ENCODE data around the gene IGSF1. TPM values are rescaled to one million over a fixed set of nuclear protein-coding genes. Genes with fewer than 3 reads are reported as not detected.
A peak's percentile ranks its signal among the peaks of the same experiment; 100 is the strongest.

IGSF1 gene
- total RNA-seq, 2 donors from 2014 or later, result not detected

DNA sequence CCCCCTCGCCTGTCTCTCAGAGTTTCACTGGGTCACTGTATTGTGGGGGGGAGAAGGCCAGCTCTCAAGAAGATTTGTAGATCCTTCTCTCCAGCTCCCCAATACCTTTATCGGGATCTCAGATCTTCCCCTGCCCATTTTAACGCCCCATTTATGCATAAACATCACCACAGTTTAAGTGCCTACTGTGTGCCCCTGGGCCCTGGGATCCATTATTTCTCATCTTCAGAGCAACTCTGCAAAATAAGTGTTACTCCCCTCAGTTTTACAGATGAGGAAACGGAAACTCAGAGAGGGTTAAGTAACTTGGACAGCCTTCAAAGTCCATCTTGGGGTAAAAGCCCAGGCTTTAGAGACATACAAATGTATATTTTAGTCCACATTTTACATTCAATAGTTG is 421 bp upstream of the IGSF1 start:
- Mint-ChIP-seq H3K4me1 (ENCODE audit: low read depth) (no peaks in the 10 kb centered on the region), H3K4me3 (peak overlapping the region in 1 of 2 donors; percentile 36), H3K27ac (no peak overlapping the region), H3K27me3 (ENCODE audit: low read depth) (peaks cover 66% of the 10 kb centered on the region), H3K36me3 (ENCODE audit: insufficient read depth in 2 of 2) (no peaks in the 10 kb centered on the region), H3K9me3 (no peaks in the 10 kb centered on the region)
- no peak for DNase-seq
- ATAC-seq (replicated peaks in 1 of 2), result no peak

DNA sequence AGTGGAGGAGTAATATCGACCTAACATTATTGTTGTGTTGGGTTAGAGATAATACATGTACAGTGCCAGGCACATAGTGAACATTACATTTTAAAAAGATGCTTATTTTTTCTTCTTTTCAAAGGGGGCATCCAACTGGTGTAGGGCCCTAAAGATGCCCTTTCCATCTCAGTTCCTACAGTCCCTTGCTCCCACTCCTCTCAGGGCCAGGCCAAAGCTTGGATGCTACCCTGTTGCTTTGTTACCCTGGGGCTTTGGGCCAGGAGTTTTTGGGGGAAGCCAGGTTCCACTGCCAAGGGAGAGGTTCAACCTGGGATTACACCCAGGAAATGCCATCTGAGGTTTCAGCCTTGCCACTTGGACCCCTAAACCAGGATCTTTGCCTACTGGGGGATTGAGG is 918 bp downstream of the IGSF1 start:
- no peaks in the 10 kb centered on the region for H3K4me1 Mint-ChIP-seq (ENCODE audit: low read depth)
- peaks cover 63% of the 10 kb centered on the region for H3K27me3 Mint-ChIP-seq (ENCODE audit: low read depth)
- DNase-seq, result no peak
- H3K36me3 Mint-ChIP-seq (ENCODE audit: insufficient read depth in 2 of 2), result no peaks in the 10 kb centered on the region
- no peak overlapping the region for H3K27ac Mint-ChIP-seq
- ATAC-seq (replicated peaks in 1 of 2), result no peak
- no peaks in the 10 kb centered on the region for H3K9me3 Mint-ChIP-seq
- H3K4me3 Mint-ChIP-seq, result no peak overlapping the region

DNA sequence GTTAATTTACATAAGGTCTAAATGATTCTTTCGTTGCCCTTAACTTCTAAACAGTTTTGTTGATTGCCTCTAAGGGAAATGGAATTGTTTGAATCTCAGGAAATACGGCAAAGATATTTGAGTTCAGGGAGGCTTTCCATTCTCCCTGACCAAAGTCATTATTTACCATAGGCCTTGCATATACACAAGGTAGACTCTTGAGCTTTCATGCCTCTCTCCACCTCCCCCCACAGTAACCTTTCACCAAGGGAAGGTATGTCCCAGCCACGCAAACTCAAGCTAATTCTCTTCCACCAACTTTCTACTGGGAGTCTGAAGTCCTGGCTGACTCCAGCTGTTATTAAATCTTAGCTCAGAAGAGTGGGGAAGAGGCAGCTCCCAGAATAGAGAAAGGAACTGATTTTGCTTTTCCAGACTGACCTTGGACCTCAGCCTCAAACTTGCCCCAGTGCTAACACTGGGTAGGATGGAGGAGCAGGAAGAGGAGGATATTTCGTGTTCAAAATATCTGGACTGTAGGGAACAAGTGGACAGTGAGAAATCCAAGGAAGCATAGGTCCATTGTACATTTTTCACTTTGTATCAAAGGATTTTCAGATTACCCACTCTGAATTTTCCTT is 1.4 kb downstream of the IGSF1 start:
- no peaks in the 10 kb centered on the region for H3K4me1 Mint-ChIP-seq (ENCODE audit: low read depth)
- no peaks in the 10 kb centered on the region for H3K36me3 Mint-ChIP-seq (ENCODE audit: insufficient read depth in 2 of 2)

DNA sequence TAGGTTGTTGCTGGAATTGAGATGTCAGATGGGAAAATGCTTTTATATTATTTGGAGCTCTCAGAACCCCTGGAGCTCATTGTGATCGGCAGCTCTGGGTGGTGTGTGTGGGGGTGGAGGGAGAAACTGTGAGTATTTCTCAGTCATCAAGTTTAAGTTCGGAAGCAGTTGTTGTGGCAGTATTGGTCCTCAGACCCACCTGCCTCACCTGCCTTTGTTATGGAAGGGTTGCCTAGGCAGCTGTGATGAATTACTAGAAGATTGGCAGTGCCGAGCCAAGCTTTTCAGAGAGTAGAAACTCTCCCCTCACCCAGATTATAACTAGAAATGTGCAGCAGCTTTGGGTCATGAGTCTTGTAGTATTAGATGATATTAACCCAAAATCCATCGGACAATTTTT is 9.5 kb downstream of the IGSF1 start:
- no peak for DNase-seq
- H3K36me3 Mint-ChIP-seq (ENCODE audit: insufficient read depth in 2 of 2), result no peaks in the 10 kb centered on the region
- no peaks in the 10 kb centered on the region for H3K9me3 Mint-ChIP-seq
- H3K4me1 Mint-ChIP-seq (ENCODE audit: low read depth), result no peaks in the 10 kb centered on the region
- H3K4me3 Mint-ChIP-seq, result no peak overlapping the region
- H3K27me3 Mint-ChIP-seq (ENCODE audit: low read depth), result peaks cover 37% of the 10 kb centered on the region
- ATAC-seq (replicated peaks in 1 of 2), result no peak
- H3K27ac Mint-ChIP-seq, result no peak overlapping the region

More for the DNA sequence above, 1.4 kb downstream of the IGSF1 start:
- no peak overlapping the region for H3K27ac Mint-ChIP-seq
- no peak for DNase-seq
- H3K9me3 Mint-ChIP-seq, result no peaks in the 10 kb centered on the region
- no peak overlapping the region for H3K4me3 Mint-ChIP-seq
- no peak for ATAC-seq (replicated peaks in 1 of 2)
- peaks cover 67% of the 10 kb centered on the region for H3K27me3 Mint-ChIP-seq (ENCODE audit: low read depth)

DNA sequence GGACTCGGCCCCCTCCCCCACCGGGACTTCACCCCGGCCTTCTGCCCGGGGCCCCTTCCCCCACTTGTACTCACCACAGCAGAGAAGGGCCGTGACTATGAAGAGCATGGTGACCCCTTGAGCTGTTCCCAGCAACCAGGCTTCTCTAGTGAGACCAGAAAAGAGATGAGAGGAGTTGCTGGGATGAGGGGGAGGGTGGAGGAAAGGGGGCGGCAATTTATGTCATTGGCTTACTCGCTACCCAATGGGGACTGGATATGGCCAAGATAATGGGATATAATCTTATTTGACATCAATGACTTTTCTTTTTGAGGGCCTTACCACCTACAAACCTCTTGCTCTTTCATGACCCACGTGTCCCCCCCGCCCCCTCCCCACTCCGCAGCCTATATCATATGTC is 9.9 kb downstream of the IGSF1 start:
- H3K27ac Mint-ChIP-seq, result no peak overlapping the region
- no peak for ATAC-seq (replicated peaks in 1 of 2)
- H3K4me3 Mint-ChIP-seq, result no peak overlapping the region
- H3K4me1 Mint-ChIP-seq (ENCODE audit: low read depth), result no peaks in the 10 kb centered on the region
- H3K27me3 Mint-ChIP-seq (ENCODE audit: low read depth), result peaks cover 37% of the 10 kb centered on the region
- H3K36me3 Mint-ChIP-seq (ENCODE audit: insufficient read depth in 2 of 2), result no peaks in the 10 kb centered on the region
- no peak for DNase-seq
- H3K9me3 Mint-ChIP-seq, result no peaks in the 10 kb centered on the region

DNA sequence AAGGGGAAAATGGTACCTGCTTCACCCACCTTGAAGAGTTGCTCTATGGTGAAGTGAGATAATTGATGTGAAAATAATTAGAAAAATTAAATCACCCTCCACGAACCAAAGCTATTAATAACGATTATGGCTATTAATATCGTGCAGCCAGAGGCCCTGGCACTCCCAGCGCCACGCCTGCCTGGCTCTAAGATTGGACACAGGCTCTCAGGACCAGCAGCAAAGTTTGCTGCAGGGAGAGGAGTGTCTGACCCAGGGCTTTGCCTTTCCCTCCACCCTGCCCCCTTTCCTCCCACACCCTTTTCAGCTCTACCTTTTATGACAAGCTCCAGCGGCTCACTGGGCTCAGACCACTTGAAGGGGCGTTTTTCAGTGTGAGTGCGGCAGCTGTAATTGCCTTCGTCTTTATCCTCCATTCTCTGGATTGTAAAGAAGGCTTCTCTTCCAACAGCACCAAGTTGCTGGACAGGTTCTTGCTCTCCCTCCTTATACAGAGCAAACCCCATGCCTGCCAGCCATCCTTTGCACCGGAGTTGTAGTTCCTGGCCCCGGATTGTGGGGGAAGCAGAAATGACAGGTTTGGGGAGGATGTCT is 11.5 kb downstream of the IGSF1 start:
- Mint-ChIP-seq H3K27ac (no peak overlapping the region), H3K36me3 (ENCODE audit: insufficient read depth in 2 of 2) (no peaks in the 10 kb centered on the region), H3K9me3 (no peaks in the 10 kb centered on the region), H3K4me3 (no peak overlapping the region), H3K4me1 (ENCODE audit: low read depth) (no peaks in the 10 kb centered on the region), H3K27me3 (ENCODE audit: low read depth) (peaks cover 35% of the 10 kb centered on the region)
- DNase-seq (no peak), ATAC-seq (replicated peaks in 1 of 2) (no peak)

DNA sequence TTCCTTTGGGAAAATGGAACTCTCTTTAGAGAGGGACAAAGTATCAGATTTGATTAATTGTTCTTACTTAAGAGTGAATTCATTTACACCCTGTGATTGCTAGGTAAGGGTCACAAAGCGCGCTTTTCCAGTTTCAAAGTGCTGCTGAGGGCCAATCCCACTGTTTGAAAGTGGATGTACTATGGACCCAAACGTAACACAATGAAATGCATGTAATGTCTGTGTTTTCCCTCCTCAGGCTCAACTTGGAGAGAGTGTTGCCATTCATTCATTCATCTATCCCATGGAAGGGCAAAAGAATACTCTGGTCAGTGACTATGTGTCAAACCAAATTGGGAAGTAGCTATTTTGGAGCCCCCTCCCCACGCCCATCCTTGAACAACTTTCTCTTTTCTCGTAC is 16.1 kb downstream of the IGSF1 start:
- no peaks in the 10 kb centered on the region for H3K36me3 Mint-ChIP-seq (ENCODE audit: insufficient read depth in 2 of 2)
- no peak for DNase-seq
- H3K27ac Mint-ChIP-seq, result no peak overlapping the region
- H3K4me1 Mint-ChIP-seq (ENCODE audit: low read depth), result no peaks in the 10 kb centered on the region
- H3K27me3 Mint-ChIP-seq (ENCODE audit: low read depth), result peaks cover 15% of the 10 kb centered on the region
- no peak for ATAC-seq (replicated peaks in 1 of 2)
- H3K9me3 Mint-ChIP-seq, result no peaks in the 10 kb centered on the region
- no peak overlapping the region for H3K4me3 Mint-ChIP-seq

DNA sequence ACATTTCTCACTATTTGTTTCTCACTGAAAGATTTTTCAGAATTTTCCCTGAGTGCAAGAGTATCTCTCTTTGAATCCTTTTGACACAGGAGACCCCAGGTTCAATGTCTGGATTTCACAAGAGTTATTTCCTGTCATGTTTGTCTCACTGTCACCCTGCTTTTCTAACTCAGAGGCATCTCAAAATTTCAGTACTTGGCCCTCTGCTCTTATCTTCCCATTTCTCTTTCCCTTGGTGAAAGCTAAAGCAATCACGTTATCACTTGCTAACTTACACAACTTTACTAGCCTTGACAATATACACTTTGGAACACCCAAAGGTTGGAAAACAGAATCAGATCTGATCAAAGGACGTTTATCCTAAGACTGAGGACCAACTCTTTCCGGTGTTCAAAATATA is 17.3 kb downstream of the IGSF1 start:
- Mint-ChIP-seq H3K27me3 (ENCODE audit: low read depth) (peaks cover 17% of the 10 kb centered on the region), H3K36me3 (ENCODE audit: insufficient read depth in 2 of 2) (no peaks in the 10 kb centered on the region), H3K27ac (no peak overlapping the region), H3K4me3 (no peak overlapping the region), H3K9me3 (no peaks in the 10 kb centered on the region), H3K4me1 (ENCODE audit: low read depth) (no peaks in the 10 kb centered on the region)
- DNase-seq (no peak), ATAC-seq (replicated peaks in 1 of 2) (no peak)

DNA sequence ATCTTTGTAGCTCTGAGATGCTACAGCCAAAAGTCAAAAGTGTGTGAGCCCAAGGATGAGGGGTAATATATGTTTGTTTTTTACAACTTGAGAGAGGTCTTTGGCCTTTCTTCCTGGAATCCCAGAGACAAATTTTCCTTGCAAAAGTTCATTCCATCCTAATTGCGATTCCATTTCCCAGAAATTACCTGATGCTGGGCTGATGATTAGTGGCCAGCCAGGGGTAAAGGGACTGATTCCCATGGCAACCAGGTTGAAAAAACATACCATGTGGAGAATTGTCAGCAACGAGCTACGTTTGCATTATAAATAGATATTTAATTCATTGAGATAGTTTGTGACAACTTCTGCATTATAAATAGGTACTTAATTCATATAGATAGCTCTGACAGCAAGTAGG is 17.8 kb downstream of the IGSF1 start:
- no peak for DNase-seq
- no peak overlapping the region for H3K27ac Mint-ChIP-seq
- H3K36me3 Mint-ChIP-seq (ENCODE audit: insufficient read depth in 2 of 2), result no peaks in the 10 kb centered on the region
- H3K4me3 Mint-ChIP-seq, result no peak overlapping the region
- H3K4me1 Mint-ChIP-seq (ENCODE audit: low read depth), result no peaks in the 10 kb centered on the region
- H3K27me3 Mint-ChIP-seq (ENCODE audit: low read depth), result peaks cover 19% of the 10 kb centered on the region
- no peak for ATAC-seq (replicated peaks in 1 of 2)
- no peaks in the 10 kb centered on the region for H3K9me3 Mint-ChIP-seq

DNA sequence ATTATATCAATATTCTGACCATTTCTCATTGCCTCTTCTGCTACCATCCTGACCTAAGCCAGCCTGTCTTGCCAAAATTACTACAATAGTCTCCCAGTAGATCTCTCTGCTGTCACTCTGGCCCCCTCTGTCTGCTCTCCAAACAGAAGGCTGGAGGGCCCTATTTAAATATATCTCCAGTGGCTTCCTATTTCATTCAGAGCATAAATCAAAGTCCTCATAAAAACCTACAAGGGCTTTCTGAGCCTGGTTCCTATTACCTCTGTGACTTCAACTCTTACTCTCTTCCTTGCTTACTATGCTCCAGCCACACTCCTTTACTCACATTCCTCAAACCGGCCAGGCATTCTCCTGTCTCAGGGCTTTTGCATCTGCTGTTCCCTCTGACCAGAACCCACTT is 19.0 kb downstream of the IGSF1 start:
- no peak for DNase-seq
- no peak for ATAC-seq (replicated peaks in 1 of 2)
- Mint-ChIP-seq H3K36me3 (ENCODE audit: insufficient read depth in 2 of 2) (no peaks in the 10 kb centered on the region), H3K27ac (no peak overlapping the region), H3K9me3 (no peaks in the 10 kb centered on the region), H3K4me1 (ENCODE audit: low read depth) (no peaks in the 10 kb centered on the region), H3K27me3 (ENCODE audit: low read depth) (peaks cover 22% of the 10 kb centered on the region), H3K4me3 (no peak overlapping the region)

DNA sequence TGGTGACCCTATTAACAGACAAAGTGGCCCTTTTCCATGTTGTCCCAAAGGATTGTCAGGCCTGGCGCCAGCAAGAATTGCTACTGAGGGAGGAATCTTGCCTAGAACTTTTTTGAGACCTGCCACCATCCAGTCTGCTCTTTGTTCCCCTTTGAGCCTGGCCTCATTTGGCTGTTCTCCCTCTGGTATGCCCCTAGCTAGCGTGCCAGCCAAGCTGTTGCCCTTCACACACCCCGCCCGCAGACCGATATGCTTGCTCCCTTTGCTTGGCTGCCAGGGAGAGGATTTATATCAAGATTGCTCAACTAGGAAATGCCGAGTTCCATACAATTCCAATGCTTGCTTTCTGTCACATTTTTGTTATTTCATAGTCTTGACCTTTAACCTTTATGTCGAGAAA is 24.4 kb downstream of the IGSF1 start:
- H3K4me1 Mint-ChIP-seq (ENCODE audit: low read depth), result peaks cover 8% of the 10 kb centered on the region
- no peak for ATAC-seq (replicated peaks in 1 of 2)
- peaks cover 16% of the 10 kb centered on the region for H3K27me3 Mint-ChIP-seq (ENCODE audit: low read depth)
- H3K9me3 Mint-ChIP-seq, result no peaks in the 10 kb centered on the region
- no peak for DNase-seq
- no peak overlapping the region for H3K4me3 Mint-ChIP-seq
- no peaks in the 10 kb centered on the region for H3K36me3 Mint-ChIP-seq (ENCODE audit: insufficient read depth in 2 of 2)
- no peak overlapping the region for H3K27ac Mint-ChIP-seq

DNA sequence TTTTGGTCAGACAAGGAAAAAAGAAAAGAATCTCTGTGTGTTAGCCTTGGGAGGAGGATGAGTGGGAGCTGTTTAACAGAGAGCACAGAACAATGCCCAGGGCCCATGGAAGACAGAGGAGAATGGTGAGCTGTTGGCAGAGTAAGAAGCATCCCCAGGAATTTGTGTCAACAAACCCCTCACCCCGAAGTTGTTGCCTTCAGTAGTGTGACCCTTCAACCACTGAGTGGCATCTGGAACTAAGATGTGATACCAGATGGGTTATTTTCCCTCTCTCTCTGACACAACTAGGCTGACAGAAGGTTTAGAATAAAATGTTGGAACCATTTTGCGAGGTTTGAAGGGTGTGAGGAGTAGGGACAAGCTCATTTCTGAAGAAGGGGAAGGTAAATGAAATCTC is 25.1 kb downstream of the IGSF1 start:
- no peaks in the 10 kb centered on the region for H3K36me3 Mint-ChIP-seq (ENCODE audit: insufficient read depth in 2 of 2)
- H3K27ac Mint-ChIP-seq, result no peak overlapping the region
- H3K9me3 Mint-ChIP-seq, result no peaks in the 10 kb centered on the region
- peaks cover 22% of the 10 kb centered on the region for H3K27me3 Mint-ChIP-seq (ENCODE audit: low read depth)
- H3K4me1 Mint-ChIP-seq (ENCODE audit: low read depth), result peaks cover 8% of the 10 kb centered on the region
- H3K4me3 Mint-ChIP-seq, result no peak overlapping the region
- no peak for DNase-seq
- ATAC-seq (replicated peaks in 1 of 2), result no peak

DNA sequence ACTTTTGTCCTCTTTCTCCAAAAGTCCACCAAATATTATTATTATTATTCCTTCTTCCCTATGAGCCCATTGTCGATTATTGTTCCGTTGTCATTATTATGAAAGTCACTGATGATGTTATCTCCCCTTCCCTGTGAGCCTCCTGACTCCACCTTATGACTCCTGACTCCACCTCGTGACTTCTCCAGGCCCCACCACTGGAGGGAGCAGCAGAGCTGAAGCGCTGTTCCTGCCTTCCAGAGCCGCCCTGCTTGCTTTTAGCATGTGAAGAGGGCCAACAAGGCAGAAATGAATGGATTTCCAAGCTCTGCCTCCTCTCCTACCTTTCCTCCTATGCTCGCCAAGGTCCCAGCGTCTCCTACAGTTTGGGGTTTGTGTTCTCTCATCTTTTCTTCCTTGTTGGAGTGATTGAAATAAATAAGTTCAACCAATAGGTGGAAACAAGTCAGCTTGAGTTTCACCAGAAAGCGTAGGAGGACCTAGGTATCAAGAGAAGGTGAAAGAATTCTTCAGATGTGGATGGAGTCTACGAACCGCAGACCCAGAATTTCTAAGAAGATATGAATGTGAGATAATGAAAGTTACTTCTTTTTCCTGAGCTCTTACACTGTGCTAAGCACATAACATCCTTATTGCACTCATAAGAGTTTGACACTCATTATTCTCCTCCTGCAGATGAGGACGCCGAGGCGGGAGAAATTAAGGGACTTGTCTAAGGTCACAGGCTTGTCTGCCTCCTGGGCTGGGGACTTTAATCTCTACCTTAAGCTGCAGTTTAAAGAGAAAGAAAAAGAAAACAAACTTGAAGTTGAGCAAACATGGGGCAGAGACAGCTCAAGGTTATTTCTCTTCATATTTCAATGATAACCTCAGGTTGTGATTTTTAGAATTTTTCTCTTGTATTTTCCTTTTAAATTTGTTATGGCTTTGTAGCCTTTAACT is 26.1 kb downstream of the IGSF1 start:
- peaks cover 8% of the 10 kb centered on the region for H3K4me1 Mint-ChIP-seq (ENCODE audit: low read depth)
- H3K4me3 Mint-ChIP-seq, result peak overlapping the region in 1 of 2 donors; percentile 8
- DNase-seq, result peak; percentile 18 to 29
- no peaks in the 10 kb centered on the region for H3K9me3 Mint-ChIP-seq
- ATAC-seq (replicated peaks in 1 of 2), result peak; percentile 35 to 65
- H3K27me3 Mint-ChIP-seq (ENCODE audit: low read depth), result peaks cover 28% of the 10 kb centered on the region
- no peaks in the 10 kb centered on the region for H3K36me3 Mint-ChIP-seq (ENCODE audit: insufficient read depth in 2 of 2)
- no peak overlapping the region for H3K27ac Mint-ChIP-seq
